NB4 (cell line): Measurements from ENCODE around the gene NMNAT3.

ENCODE experiments used
- MYC ChIP-seq: IDR thresholded peaks from 2 replicates; pipeline ENCODE4 v1.6.1; 2011; ENCODE audit warnings: low read depth, low read length
- POLR2A ChIP-seq: IDR thresholded peaks from 2 replicates; pipeline ENCODE4 v1.6.1; 2011; ENCODE audit warnings: mild to moderate bottlenecking; ENCODE audit not compliant: insufficient read length; ENCODE audit errors: extremely low read depth
- TF ChIP-seq, protein P1 (sequence below): IDR thresholded peaks from one replicate; pipeline ENCODE4 v1.5.1; 2012; ENCODE audit warnings: low read depth, low read length
- TF ChIP-seq, protein P2 (sequence below): IDR thresholded peaks from 2 replicates; pipeline ENCODE4 v1.6.1; 2011; ENCODE audit warnings: low read depth, low read length

DNA sequence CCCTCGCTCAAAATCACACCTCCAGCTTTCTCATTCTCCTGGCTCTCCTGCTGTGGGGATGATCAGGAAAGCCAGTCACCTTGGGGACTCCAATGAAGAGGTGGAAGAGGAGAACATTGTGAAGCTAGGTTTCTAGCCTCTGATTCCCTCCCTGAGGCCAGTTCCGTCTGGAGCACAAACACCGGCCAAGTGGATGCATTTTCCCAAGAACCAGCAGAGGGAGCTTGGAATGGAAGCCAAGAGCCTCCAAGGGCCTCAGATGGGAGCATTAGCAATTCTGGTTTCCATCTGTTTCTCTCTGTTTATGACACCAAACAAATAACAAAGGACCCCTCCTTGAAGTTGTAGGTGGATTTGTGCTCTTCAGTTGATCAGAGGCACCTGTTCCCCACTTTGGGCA lies 40.6 kb upstream of the NMNAT3 start:
- TF ChIP-seq, protein P1, sequence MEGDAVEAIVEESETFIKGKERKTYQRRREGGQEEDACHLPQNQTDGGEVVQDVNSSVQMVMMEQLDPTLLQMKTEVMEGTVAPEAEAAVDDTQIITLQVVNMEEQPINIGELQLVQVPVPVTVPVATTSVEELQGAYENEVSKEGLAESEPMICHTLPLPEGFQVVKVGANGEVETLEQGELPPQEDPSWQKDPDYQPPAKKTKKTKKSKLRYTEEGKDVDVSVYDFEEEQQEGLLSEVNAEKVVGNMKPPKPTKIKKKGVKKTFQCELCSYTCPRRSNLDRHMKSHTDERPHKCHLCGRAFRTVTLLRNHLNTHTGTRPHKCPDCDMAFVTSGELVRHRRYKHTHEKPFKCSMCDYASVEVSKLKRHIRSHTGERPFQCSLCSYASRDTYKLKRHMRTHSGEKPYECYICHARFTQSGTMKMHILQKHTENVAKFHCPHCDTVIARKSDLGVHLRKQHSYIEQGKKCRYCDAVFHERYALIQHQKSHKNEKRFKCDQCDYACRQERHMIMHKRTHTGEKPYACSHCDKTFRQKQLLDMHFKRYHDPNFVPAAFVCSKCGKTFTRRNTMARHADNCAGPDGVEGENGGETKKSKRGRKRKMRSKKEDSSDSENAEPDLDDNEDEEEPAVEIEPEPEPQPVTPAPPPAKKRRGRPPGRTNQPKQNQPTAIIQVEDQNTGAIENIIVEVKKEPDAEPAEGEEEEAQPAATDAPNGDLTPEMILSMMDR = peak; percentile 9
- TF ChIP-seq, protein P2, sequence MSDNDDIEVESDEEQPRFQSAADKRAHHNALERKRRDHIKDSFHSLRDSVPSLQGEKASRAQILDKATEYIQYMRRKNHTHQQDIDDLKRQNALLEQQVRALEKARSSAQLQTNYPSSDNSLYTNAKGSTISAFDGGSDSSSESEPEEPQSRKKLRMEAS = no peak
- no peak for TF ChIP-seq POLR2A
- no peak for TF ChIP-seq MYC
